ENCODE measurements around the gene LRP4.

- TF ChIP-seq CTCF (IDR thresholded peaks at IDR 0.05): no peak
- TF ChIP-seq POLR2A (IDR thresholded peaks at IDR 0.05): no peak
Observed at GRCh38 chr11:46966773-46967172, 48.4 kb upstream of the LRP4 start.
